Measurements from ENCODE around the gene ADAMTS2. TPM values are rescaled to one million over a fixed set of nuclear protein-coding genes. Genes with fewer than 3 reads are reported as not detected.

The ADAMTS2 gene
- total and polyA plus RNA-seq, 2 experiments from 2014 or later: 62.0 to 132 TPM

- TF ChIP-seq EZH2 (IDR thresholded peaks at IDR 0.05; ENCODE audit: insufficient read depth, poor library complexity, severe bottlenecking) (no peak), EZH2phosphoT487 (IDR thresholded peaks at IDR 0.05; ENCODE audit: insufficient read depth, low read depth) (no peak)
- in situ Hi-C loops (cut with MboI): no loop called here
- H3K27me3 ChIP-seq (replicated peaks; ENCODE audit: insufficient read depth): no peaks in the 10 kb centered on the region
- H3K27ac ChIP-seq: no peak overlapping the region
- 0 out of 2 replicates have a peak, but pooled peaks cover 6% of the 10 kb centered on the region for H3F3A ChIP-seq (ENCODE audit: insufficient read depth)
- 0 out of 2 replicates have a peak, but pooled peaks cover 3% of the 10 kb centered on the region for H3K36me3 ChIP-seq (ENCODE audit: low read depth)
- H3K9me3 ChIP-seq (ENCODE audit: low read depth): no peaks in the 10 kb centered on the region
- H3K9ac ChIP-seq: no peak overlapping the region
- no peak overlapping the region for H3K4me3 ChIP-seq
- H3K4me1 ChIP-seq (ENCODE audit: insufficient read depth): no peaks in the 10 kb centered on the region
- H3K79me2 ChIP-seq (ENCODE audit: insufficient read depth): peaks cover 94% of the 10 kb centered on the region
- H2AFZ ChIP-seq: no peak overlapping the region
- WGBS, 2 experiments (ENCODE audit: low coverage in 1 of 2, low lambda C conversion rate in 2 of 2, missing lambda C conversion rate in 2 of 2): 79 to 81% methylated on average over 17 of the region's 17 CpGs
- no peaks in the 10 kb centered on the region for H3K9me2 ChIP-seq (ENCODE audit: insufficient read depth)
- no peak overlapping the region for H3K4me2 ChIP-seq (ENCODE audit: unreplicated experiment)
- DNase-seq: no peak
- H4K20me1 ChIP-seq (ENCODE audit: insufficient read depth): peaks cover 5% of the 10 kb centered on the region; the same call in 1 of the 2 replicates
Measured at GRCh38 chr5:179227580-179228311, 117.5 kb downstream of the ADAMTS2 start.

- Histone ChIP-seq H3K36me3 (ENCODE audit: low read depth) (no peaks in the 10 kb centered on the region), H3K79me2 (ENCODE audit: insufficient read depth) (peaks cover 93% of the 10 kb centered on the region), H3K4me2 (ENCODE audit: unreplicated experiment) (no peak overlapping the region), H3K4me3 (no peak overlapping the region), H3K27me3 (replicated peaks; ENCODE audit: insufficient read depth) (no peaks in the 10 kb centered on the region), H2AFZ (no peak overlapping the region), H3K9ac (no peak overlapping the region), H3K4me1 (ENCODE audit: insufficient read depth) (no peaks in the 10 kb centered on the region), H3K9me2 (ENCODE audit: insufficient read depth) (no peaks in the 10 kb centered on the region), H3K9me3 (ENCODE audit: low read depth) (no peaks in the 10 kb centered on the region), H3F3A (ENCODE audit: insufficient read depth) (0 out of 2 replicates have a peak, but pooled peaks cover under 1% of the 10 kb centered on the region), H3K27ac (no peak overlapping the region), H4K20me1 (ENCODE audit: insufficient read depth) (peaks cover 5% of the 10 kb centered on the region; the same call in 1 of the 2 replicates)
- in situ Hi-C loops (cut with MboI): no loop called here
- no peak for DNase-seq
- no peak for TF ChIP-seq EZH2 (IDR thresholded peaks at IDR 0.05; ENCODE audit: insufficient read depth, poor library complexity, severe bottlenecking)
- no peak for TF ChIP-seq EZH2phosphoT487 (IDR thresholded peaks at IDR 0.05; ENCODE audit: insufficient read depth, low read depth)
- WGBS, 2 experiments (ENCODE audit: low coverage in 1 of 2, low lambda C conversion rate in 2 of 2, missing lambda C conversion rate in 2 of 2): 56 to 79% methylated on average over 4 of the region's 4 CpGs
Measured at GRCh38 chr5:179227229-179227579, 118.1 kb downstream of the ADAMTS2 start.

- Histone ChIP-seq H3F3A (ENCODE audit: insufficient read depth) (no peaks in the 10 kb centered on the region), H3K9ac (no peak overlapping the region), H2AFZ (no peak overlapping the region), H3K9me3 (ENCODE audit: low read depth) (no peaks in the 10 kb centered on the region), H3K4me2 (ENCODE audit: unreplicated experiment) (no peak overlapping the region), H3K27ac (no peak overlapping the region), H4K20me1 (ENCODE audit: insufficient read depth) (peaks cover 5% of the 10 kb centered on the region; the same call in 1 of the 2 replicates), H3K9me2 (ENCODE audit: insufficient read depth) (no peaks in the 10 kb centered on the region), H3K36me3 (ENCODE audit: low read depth) (no peaks in the 10 kb centered on the region), H3K27me3 (replicated peaks; ENCODE audit: insufficient read depth) (no peaks in the 10 kb centered on the region), H3K79me2 (ENCODE audit: insufficient read depth) (peaks cover 88% of the 10 kb centered on the region), H3K4me3 (no peak overlapping the region), H3K4me1 (ENCODE audit: insufficient read depth) (no peaks in the 10 kb centered on the region)
- in situ Hi-C loops (cut with MboI): no loop called here
- TF ChIP-seq EZH2 (IDR thresholded peaks at IDR 0.05; ENCODE audit: insufficient read depth, poor library complexity, severe bottlenecking): no peak
- TF ChIP-seq EZH2phosphoT487 (IDR thresholded peaks at IDR 0.05; ENCODE audit: insufficient read depth, low read depth): no peak
- no peak for DNase-seq
- WGBS, 2 experiments (ENCODE audit: low coverage in 1 of 2, low lambda C conversion rate in 2 of 2, missing lambda C conversion rate in 2 of 2): 92 to 95% methylated on average over 8 of the region's 8 CpGs
Measured at GRCh38 chr5:179226696-179227095, 118.6 kb downstream of the ADAMTS2 start.

GRCh38 chr5:179225387-179225786 is 119.9 kb downstream of the ADAMTS2 start:
- in situ Hi-C loops (cut with MboI): no loop called here
- H3K79me2 ChIP-seq (ENCODE audit: insufficient read depth): peaks cover 85% of the 10 kb centered on the region

More at GRCh38 chr5:179225387-179225786, 119.9 kb downstream of the ADAMTS2 start:
- no peak for TF ChIP-seq EZH2 (IDR thresholded peaks at IDR 0.05; ENCODE audit: insufficient read depth, poor library complexity, severe bottlenecking)
- no peak for TF ChIP-seq EZH2phosphoT487 (IDR thresholded peaks at IDR 0.05; ENCODE audit: insufficient read depth, low read depth)
- Histone ChIP-seq H3K27ac (no peak overlapping the region), H3F3A (ENCODE audit: insufficient read depth) (no peaks in the 10 kb centered on the region), H2AFZ (no peak overlapping the region), H3K36me3 (ENCODE audit: low read depth) (no peaks in the 10 kb centered on the region), H3K9me3 (ENCODE audit: low read depth) (no peaks in the 10 kb centered on the region), H3K4me3 (no peak overlapping the region), H3K9me2 (ENCODE audit: insufficient read depth) (no peaks in the 10 kb centered on the region), H3K27me3 (replicated peaks; ENCODE audit: insufficient read depth) (no peaks in the 10 kb centered on the region), H3K4me2 (ENCODE audit: unreplicated experiment) (no peak overlapping the region), H3K9ac (no peak overlapping the region), H3K4me1 (ENCODE audit: insufficient read depth) (no peaks in the 10 kb centered on the region), H4K20me1 (ENCODE audit: insufficient read depth) (peaks cover 5% of the 10 kb centered on the region; the same call in 1 of the 2 replicates)
- DNase-seq: no peak
- 96 to 99% methylated on average over 19 of the region's 19 CpGs for WGBS, 2 experiments (ENCODE audit: low coverage in 1 of 2, low lambda C conversion rate in 2 of 2, missing lambda C conversion rate in 2 of 2)
